Heart left ventricle (tissue), 13 donors: ENCODE results near the gene GLT6D1.

Experiments used
- CTCF ChIP-seq, 12 donors: fragments of 200-600 bp; sonication (generic) in 4 of 12; IDR thresholded peaks; one replicate each; pipeline versions ENCODE4 v1.5.0 to v1.8.0; 2018 to 2022; ENCODE audit warnings: antibody characterized with exemption in 12 of 12, mild to moderate bottlenecking in 5 of 12
- POLR2A ChIP-seq, 2 donors: fragments of 450-650 bp; IDR thresholded peaks; one replicate each; pipeline ENCODE4 v1.6.1; 2017; ENCODE audit warnings: antibody characterized with exemption in 2 of 2, mild to moderate bottlenecking in 2 of 2, moderate library complexity in 2 of 2
- donor health status: ischemic (EF 13 %, LVEDD 7.1; RV severe dilation, severe dysfunction).
- donor health status: DM: no; HTN: yes; CAD: no.
- donor health status: DM: no; HTN: no; CAD: no.
- donor health status: ischemic (EF 25% LVEDD 6.9; RV normal size, moderate dysfunction).
- donor health status: ischemic (EF 25% LVEDD 5.7; RV mildly dilated, moderate dysfunction).
- donor health status: ischemic (EF 35%, LVEDD 5.7; RV mildly dilated, moderate dysfunction).
- donor health status: nonischemic (EF 11% LVEDD 7.7; RV severe dilation, severe dysfunction).
- donor health status: DM: yes; HTN: yes; CAD: no.
- donor health status: PGD.
- donor health status: ischemic (EF 29% LVEDD 5.4; RV normal size, mild dysfunction).
- donor health status: nonischemic (EF 23%, LVEDD 6.1; RV moderate dilation, normal function).

- no peak for TF ChIP-seq CTCF (IDR thresholded peaks at IDR 0.05)
- no peak for TF ChIP-seq POLR2A (IDR thresholded peaks at IDR 0.05)
These were observed 60.0 kb downstream of the GLT6D1 start for GRCh38 chr9:135579356-135579755.
